ENCODE measurements around the gene PPM1J.

GRCh38 chr1:112727716-112728115, 12.6 kb upstream of the PPM1J start:
- no peak for TF ChIP-seq CTCF (IDR thresholded peaks at IDR 0.05)
- no peak for TF ChIP-seq REST (IDR thresholded peaks at IDR 0.05; ENCODE audit: insufficient read depth in 1 of 2, low read depth in 2 of 2, low read length in 1 of 2)
- no peak for TF ChIP-seq POLR2AphosphoS5 (IDR thresholded peaks at IDR 0.05; ENCODE audit: low read depth, low read length)

All from Panc1 (cell line).